Spinal cord (tissue), 10 donors: Measurements from ENCODE around the gene S100A1. TPM values are rescaled to one million over a fixed set of nuclear protein-coding genes. Genes with fewer than 3 reads are reported as not detected.
"Not testable (repeated sequence)": the region's sequence is repeated elsewhere in the genome, so short reads cannot be mapped to it uniquely, and the experiment has no call there.

Source experiments
- DNase-seq, 6 donors: peaks; one replicate each; pipeline versions ENCODE4 v3.0.0 to v3.0.0-alpha.2; 2013 to 2015; ENCODE audit warnings: low spot score in 6 of 6, low read depth in 4 of 6
- H3K27ac ChIP-seq: one replicate; pipeline ENCODE4 v1.5.1; 2013; ENCODE audit warnings: low read depth, low read length, control low read depth
- H3K27me3 ChIP-seq: one replicate; pipeline ENCODE4 v1.6.1; 2013; ENCODE audit warnings: low read length; ENCODE audit not compliant: control insufficient read depth, insufficient read depth
- H3K36me3 ChIP-seq: one replicate; pipeline ENCODE4 v1.6.1; 2013; ENCODE audit warnings: low read length; ENCODE audit not compliant: control insufficient read depth, insufficient read depth
- H3K4me1 ChIP-seq: one replicate; pipeline ENCODE4 v1.6.1; 2013; ENCODE audit warnings: low read length; ENCODE audit not compliant: control insufficient read depth, insufficient read depth
- H3K4me3 ChIP-seq: one replicate; pipeline ENCODE4 v1.5.1; 2013; ENCODE audit warnings: low read depth, low read length, control low read depth
- H3K9me3 ChIP-seq: one replicate; pipeline ENCODE4 v1.6.1; 2013; ENCODE audit warnings: low read length; ENCODE audit not compliant: control insufficient read depth, insufficient read depth
- WGBS: methylation state at CpG from one replicate; pipeline ENCODE4 v1.1.5; 2013; ENCODE audit warnings: missing lambda C conversion rate; ENCODE audit not compliant: insufficient coverage; 5-methylcytosine and 5-hydroxymethylcytosine counted together
- long read RNA-seq, 4 donors: transcript quantifications; one replicate each; lab custom pipeline, GENCODE V29; 2026
- polyA plus RNA-seq, 2 donors: library from polyadenylated mRNA; unstranded; fragments of 120-200 nt; gene quantifications; one replicate each; pipeline ENCODE4 v1.2.1, GENCODE V29; 2013; ENCODE audit not compliant: insufficient read length in 2 of 2
- total RNA-seq, 2 donors: library from RNA; depleted of rRNA in 1 of 2; stranded (reverse); fragments of 120-200 nt in 1 of 2; fragments of >200 nt in 1 of 2; gene quantifications; one replicate each; pipeline versions ENCODE4 v1.2.3 to v1.2.4, GENCODE V29; 2013 to 2014
- donor health status: healthy.

The S100A1 gene
- 10 to 100 TPM in 1 of 2 donors, 1 to 10 TPM in 1; 3.7 to 10.2 TPM for total RNA-seq
- 10 to 100 TPM; 18.5 to 19.0 TPM for polyA plus RNA-seq
- long read RNA-seq, donor 1, transcript S100A1-201 (3 exons, 594 nt), result major isoform, 10 of 13 reads
- long read RNA-seq, donor 1, partial matches to known transcripts, result 0 of 13 reads
- long read RNA-seq, donor 1, other reads (novel, unspliced or antisense), result 0 of 13 reads
- long read RNA-seq, donor 2, transcript S100A1-201 (3 exons, 594 nt), result major isoform, 5 of 8 reads
- long read RNA-seq, donor 2, partial matches to known transcripts, result 0 of 8 reads
- long read RNA-seq, donor 2, other reads (novel, unspliced or antisense), result 0 of 8 reads
- long read RNA-seq, donor 3, transcript S100A1-201 (3 exons, 594 nt), result major isoform, 10 of 10 reads
- long read RNA-seq, donor 3, partial matches to known transcripts, result 0 of 10 reads
- long read RNA-seq, donor 3, other reads (novel, unspliced or antisense), result 0 of 10 reads
- long read RNA-seq, donor 4, result 0 reads

DNA sequence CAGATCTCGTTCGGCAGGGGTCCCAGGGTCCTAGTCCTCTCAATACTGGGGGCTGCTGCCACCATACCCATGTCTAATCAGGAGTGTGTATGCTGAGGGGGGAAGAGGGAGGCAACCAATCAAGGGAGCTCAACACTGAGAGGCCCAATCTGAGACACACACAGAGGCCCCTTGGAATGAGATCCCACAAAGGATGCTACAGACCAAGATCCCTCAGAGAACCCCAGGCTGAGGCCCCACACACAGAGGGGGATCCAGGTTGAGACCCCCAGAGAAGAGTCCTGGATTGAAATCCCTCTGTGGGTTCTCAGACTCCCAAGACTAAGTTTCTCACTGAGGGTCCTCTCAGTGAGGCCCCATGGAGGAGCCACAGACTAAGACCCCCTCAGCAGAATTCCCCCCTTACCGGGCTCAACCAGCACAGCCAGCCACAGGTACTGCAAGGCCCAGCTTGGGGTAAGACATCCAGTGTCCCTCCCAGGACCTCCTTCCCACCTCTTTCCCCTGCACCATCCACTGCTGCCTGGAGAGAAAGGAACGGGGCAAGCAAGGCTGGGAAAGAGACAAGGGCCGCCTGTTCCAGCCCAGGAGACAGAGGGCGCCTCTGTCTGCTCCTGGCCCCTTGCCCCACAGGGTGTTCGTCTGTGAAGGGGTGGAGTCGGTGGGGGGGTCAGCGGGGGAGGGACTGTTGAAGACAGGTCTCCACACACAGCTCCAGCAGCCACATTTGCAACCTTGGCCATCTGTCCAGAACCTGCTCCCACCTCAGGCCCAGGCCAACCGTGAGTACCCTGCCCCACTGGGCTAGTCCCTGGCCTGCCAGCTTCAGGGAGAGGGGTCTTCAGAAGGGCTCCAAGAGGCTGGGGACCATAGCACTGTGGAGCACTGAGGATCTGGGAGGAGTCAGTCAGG is at the start of gene S100A1:
Gene S100A1 (plus strand): TSS at position 720 of the 912 bp plus-strand sequence. CDS start 2,088 bp downstream, outside the sequence.
- Histone ChIP-seq H3K36me3 (no peaks in the 10 kb centered on the region), H3K9me3 (no peaks in the 10 kb centered on the region), H3K27me3 (no peaks in the 10 kb centered on the region), H3K4me3 (peak within 1 kb of the TSS; percentile 40), H3K27ac (peak within 1 kb of the TSS; percentile 75), H3K4me1 (peaks cover 42% of the 10 kb centered on the region)
- DNase-seq, result no peak
- WGBS, result 55% methylated on average over 4 of the region's 10 CpGs

DNA sequence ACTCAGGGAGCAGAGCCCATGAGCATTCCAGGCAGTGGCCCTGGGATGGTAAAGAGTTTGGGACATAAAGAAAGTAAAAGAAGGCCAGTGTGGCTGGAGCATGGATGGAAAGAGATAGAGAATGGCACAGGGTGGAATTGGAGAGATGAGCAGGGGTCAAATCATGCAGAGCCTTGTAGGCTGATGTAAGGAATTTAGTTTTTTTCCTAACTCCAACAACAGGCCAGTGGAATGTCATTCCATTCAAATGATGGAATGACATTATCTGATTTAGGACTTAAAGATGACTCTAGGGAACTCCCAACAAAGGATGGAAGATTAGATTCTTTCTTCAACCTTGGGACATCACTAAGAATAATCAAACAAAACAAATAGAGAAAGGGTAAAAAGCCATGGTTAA is 49.7 kb upstream of the S100A1 start:
- Histone ChIP-seq H3K9me3 (no peaks in the 10 kb centered on the region), H3K36me3 (no peaks in the 10 kb centered on the region), H3K27me3 (no peaks in the 10 kb centered on the region), H3K4me1 (peaks cover 11% of the 10 kb centered on the region), H3K27ac (no peak overlapping the region), H3K4me3 (no peak overlapping the region)
- no peak for DNase-seq

DNA sequence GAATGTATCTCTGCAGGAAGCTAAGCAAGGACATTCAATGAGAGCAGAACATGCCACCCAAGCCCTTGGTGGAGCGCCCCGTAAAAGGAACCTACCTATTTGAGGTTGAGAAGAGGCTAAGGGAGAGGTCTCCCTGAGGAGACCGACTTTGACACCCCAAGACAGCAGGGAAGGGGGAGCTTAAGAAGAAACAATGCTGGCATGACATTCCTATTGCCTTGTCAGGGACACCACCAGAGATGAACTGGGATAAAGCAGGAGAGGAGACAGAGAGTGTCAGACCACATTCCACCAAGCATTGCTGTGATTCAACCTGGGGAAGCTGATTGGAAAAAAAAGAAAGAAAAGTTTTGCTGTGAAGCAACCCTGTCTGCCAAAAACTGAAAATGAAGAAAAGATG is 49.3 kb upstream of the S100A1 start:
- Histone ChIP-seq H3K4me3 (no peak overlapping the region), H3K9me3 (no peaks in the 10 kb centered on the region), H3K36me3 (no peaks in the 10 kb centered on the region), H3K27ac (no peak overlapping the region), H3K4me1 (peaks cover 11% of the 10 kb centered on the region), H3K27me3 (no peaks in the 10 kb centered on the region)
- DNase-seq, result no peak
- WGBS, result 79% methylated on average over 3 of the region's 3 CpGs

DNA sequence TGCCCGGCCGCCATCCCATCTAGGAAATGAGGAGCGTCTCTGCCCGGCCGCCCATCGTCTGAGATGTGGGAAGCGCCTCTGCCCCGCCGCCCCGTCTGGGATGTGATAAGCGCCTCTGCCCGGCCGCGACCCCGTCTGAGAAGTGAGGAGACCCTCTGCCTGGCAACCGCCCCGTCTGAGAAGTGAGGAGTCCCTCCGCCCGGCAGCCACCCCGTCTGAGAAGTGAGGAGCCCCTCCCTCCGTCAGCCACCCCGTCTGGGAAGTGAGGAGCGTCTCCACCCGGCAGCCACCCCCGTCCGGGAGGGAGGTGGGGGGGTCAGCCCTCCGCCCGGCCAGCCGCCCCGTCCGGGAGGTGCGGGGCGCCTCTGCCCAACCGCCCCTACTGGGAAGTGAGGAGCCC is 45.4 kb upstream of the S100A1 start:
- H3K27ac ChIP-seq, DNase-seq, H3K9me3 ChIP-seq, H3K4me3 ChIP-seq, H3K27me3 ChIP-seq, H3K36me3 ChIP-seq: not testable (repeated sequence)
- 100% methylated on average over 6 of the region's 34 CpGs for WGBS
- H3K4me1 ChIP-seq, result peaks cover 13% of the 10 kb centered on the region

DNA sequence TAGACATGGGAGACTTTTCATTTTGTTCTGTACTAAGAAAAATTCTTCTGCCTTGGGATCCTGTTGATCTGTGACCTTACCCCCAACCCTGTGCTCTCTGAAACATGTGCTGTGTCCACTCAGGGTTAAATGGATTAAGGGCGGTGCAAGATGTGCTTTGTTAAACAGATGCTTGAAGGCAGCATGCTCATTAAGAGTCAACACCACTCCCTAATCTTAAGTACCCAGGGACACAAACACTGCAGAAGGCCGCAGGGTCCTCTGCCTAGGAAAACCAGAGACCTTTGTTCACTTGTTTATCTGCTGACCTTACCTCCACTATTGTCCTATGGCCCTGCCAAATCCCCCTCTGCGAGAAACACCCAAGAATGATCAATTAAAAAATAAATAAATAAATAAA is 44.7 kb upstream of the S100A1 start:
- not testable (repeated sequence) for H3K36me3 ChIP-seq, H3K27ac ChIP-seq, H3K9me3 ChIP-seq, H3K4me1 ChIP-seq, H3K27me3 ChIP-seq, H3K4me3 ChIP-seq, DNase-seq
- no CpG with 5 or more reads among the region's 3 CpGs for WGBS

DNA sequence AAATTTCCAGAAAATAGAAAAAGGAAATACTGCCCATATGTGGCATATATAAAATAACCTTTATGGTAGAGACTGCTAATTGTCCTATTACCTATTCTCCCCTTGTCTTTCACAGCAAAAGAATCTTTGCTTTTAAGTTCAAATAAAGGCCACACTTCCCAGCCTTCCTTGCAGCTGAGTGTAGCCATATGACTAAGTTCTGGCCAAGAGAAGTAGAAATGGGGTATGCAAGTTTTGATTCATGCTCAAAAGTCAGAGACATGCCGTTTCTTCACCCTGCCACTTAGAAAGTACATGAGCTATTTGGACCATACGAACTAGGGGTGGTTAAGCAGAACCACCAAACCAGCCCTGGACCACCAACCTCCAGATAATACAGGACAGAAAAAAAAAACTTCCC is 44.3 kb upstream of the S100A1 start:
- Histone ChIP-seq H3K9me3 (no peaks in the 10 kb centered on the region), H3K36me3 (no peaks in the 10 kb centered on the region), H3K4me3 (no peak overlapping the region), H3K27ac (no peak overlapping the region), H3K4me1 (peaks cover 9% of the 10 kb centered on the region), H3K27me3 (no peaks in the 10 kb centered on the region)
- no peak for DNase-seq
- WGBS, result 75% methylated on average over 2 of the region's 2 CpGs

DNA sequence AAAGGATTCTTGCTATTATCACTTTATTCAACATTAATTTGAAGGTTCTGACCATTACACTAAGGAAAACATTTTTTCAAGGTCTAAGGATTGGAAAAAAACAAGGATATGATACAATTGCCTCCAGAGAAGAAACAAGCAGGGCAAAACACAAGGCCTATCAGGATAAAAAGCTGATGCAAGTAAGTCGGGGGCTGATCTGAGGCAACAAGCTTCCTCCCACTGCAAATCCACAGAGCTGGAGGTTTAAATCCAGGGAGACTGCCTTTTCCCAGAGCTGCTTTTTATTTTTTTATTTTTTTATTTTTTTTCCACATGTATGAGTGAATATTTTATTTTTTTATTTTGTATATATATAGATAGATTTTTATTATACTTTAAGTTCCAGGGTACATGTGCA is 43.2 kb upstream of the S100A1 start:
- H3K27me3 ChIP-seq, result no peaks in the 10 kb centered on the region
- H3K9me3 ChIP-seq, result no peaks in the 10 kb centered on the region
- WGBS, result 71% methylated on average over 1 of the region's 1 CpG
- DNase-seq, result no peak
- H3K4me3 ChIP-seq, result no peak overlapping the region
- no peaks in the 10 kb centered on the region for H3K36me3 ChIP-seq
- H3K4me1 ChIP-seq, result peaks cover 9% of the 10 kb centered on the region
- H3K27ac ChIP-seq, result no peak overlapping the region

DNA sequence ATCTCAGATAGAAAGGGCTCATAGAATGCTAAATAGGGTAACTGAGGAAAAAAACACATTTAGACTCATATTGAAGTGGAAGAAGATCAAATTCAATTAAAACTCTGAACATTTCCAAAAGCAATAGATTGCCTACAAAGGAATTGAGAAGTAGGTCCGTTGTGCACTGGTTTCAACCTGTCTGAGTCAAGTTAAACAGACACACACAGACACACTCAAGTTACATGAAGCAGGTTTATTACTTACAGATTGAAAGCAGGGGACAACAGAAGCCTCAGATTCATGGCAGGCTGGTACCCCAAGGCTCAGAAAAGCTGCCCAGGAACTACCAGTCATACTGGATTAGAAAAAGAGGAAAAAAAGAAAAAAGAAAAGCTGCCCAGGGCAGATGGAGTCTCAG is 41.9 kb upstream of the S100A1 start:
- no peaks in the 10 kb centered on the region for H3K27me3 ChIP-seq
- no peak overlapping the region for H3K4me3 ChIP-seq
- H3K36me3 ChIP-seq, result no peaks in the 10 kb centered on the region
- DNase-seq, result peak in 1 of 6 donors; percentile 32
- no CpG with 5 or more reads among the region's 1 CpG for WGBS
- peak overlapping the region; percentile 33 for H3K27ac ChIP-seq
- no peaks in the 10 kb centered on the region for H3K9me3 ChIP-seq
- H3K4me1 ChIP-seq, result peaks cover 9% of the 10 kb centered on the region

DNA sequence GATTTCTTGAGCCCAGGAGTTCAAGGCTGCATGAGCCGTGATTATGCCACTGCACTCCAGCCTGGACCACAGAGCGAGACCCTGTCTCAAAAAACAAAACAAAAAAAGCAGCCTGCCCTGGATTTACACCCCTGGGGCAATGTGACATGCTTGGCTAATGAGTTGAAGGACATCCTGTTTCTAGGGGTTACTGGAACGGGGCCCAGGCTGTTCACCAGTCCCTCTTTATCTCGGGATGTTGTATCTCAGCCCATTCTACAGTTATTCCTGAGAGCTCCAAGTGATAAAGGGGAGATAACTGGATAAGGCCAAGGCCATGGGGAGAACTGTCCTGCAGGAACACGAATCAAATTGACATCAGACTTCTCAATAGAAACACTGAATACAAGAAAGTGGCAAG is 40.9 kb upstream of the S100A1 start:
- DNase-seq, result peak in 2 of 6 donors; percentile 65 to 75
- H3K36me3 ChIP-seq, result no peaks in the 10 kb centered on the region
- H3K4me1 ChIP-seq, result peaks cover 14% of the 10 kb centered on the region
- peak overlapping the region; percentile 33 for H3K27ac ChIP-seq
- no peaks in the 10 kb centered on the region for H3K9me3 ChIP-seq
- WGBS, result 42% methylated on average over 2 of the region's 5 CpGs
- no peak overlapping the region for H3K4me3 ChIP-seq
- H3K27me3 ChIP-seq, result no peaks in the 10 kb centered on the region
